GM18858 (cell line): ENCODE results near the gene CACNA1C.

Experiments used
- ATAC-seq: cut with Tn5 transposase; IDR thresholded peaks from one replicate; pipeline ENCODE4 v1.9.1; 2021; ENCODE audit not compliant: unreplicated experiment

Gene CACNA1C

GRCh38 chr12:2535583-2536204, 482.9 kb downstream of the CACNA1C start:
- ATAC-seq = no peak

DNA sequence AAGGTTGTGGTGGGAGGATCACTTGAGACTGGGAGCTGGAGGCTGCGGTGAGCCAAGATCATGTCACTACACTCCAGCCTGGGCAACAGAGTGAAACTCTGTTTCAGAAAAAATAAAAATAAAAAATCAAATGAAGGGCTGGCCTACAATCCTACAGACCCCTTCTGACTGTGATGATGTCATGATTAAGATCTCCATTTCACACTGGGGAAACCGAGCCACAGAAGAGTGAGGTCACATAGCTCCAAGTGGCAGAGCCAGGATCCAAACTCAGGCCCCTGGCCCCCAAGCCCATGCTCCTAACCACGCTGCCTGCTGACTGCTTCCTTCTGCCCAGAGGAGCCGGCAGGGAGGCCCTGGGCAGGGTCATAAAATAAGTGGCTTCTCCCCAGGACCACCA, 483.9 kb downstream of the CACNA1C start:
- no peak for ATAC-seq

DNA sequence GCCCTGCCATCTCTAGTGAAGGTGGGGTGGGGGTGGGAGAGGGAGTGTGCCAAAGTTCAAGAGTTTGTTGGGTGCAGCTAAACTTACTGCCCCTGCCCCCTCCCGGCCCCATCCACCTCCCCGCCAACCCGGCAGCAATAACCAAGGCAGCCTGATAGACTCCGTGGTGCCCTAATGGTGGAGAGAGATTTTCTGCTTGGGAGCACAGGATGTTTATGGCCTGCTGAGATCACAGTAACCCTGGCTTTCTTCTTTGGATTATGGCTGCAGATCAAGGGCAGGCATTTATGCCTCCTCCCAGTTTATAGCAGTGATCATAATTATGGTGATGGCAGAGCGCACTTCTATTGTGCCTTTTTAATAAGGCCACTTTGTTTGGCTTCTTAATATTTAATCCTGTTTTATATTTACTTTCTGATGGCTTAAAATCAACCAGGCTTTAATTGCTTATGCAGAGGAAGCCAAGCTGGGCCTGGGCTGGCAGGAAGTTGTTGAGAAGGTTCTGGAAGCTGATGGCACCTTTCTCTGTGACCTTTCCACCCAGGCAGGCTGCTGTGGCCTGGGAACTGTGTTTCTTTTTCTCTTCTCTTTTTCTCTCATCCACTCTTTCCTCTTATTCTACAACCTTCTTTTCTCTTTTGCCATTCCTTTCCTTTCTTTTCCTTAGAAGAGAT, 485.2 kb downstream of the CACNA1C start:
- ATAC-seq = no peak

DNA sequence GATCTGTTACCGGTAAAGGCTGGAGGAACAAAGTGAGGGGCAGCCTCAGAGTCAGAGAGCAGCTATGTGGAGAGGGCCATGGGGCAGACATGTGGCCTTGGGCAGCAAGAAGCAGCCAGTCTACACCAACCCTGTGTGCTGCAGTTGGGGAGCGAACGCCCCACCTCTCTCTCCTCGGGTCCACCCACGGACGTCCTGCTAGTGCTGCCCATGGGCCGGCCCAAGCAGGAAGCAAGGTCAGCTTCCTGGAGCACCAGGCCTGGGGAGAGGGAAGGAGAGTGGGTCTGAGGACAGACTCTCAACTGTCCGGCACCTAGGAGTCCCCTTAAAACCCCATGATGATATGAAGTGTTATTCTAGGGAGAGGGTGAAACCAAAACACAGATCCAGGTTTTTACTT, 487.2 kb downstream of the CACNA1C start:
- no peak for ATAC-seq

GRCh38 chr12:2540535-2540941, 487.8 kb downstream of the CACNA1C start:
- ATAC-seq = no peak

- ATAC-seq = no peak
Measured at GRCh38 chr12:2541631-2542204, 488.9 kb downstream of the CACNA1C start.

DNA sequence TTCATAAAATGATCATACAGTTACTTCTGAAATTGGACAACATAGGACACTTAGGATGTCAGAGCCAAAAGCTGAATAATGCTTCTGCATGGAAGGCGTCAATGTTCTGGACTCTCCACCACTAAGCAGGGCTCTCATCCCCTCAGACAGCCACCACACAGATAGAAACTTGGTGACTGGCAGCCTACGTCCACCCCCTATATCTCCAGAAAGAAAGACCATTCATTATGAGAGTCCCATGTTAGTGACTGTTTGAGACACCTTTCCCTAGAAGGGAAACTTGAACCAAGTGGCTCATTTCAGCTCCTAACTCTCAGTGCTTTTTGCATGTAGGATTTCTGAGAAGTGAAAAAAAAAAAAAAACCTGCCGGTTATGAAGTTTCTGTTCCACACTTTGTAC, 491.0 kb downstream of the CACNA1C start:
- no peak for ATAC-seq

DNA sequence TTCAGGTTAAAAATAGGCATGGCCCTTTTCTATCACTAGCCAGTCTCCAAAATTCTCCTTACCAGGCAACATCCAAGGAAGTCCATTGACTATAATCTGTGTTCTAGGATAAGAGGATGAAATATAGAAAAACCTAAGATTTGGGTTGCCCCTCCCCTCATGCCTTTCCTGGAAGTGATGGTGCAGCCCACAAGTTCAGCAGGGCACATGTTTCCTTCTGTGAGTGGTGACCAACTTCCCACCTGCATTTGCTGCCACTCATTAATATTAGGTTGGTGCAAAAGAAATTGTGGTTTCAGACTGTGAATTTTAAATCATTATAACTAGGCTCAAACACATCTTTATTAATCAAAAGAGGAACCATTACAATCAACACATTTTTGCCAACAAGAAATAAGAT, 491.4 kb downstream of the CACNA1C start:
- ATAC-seq = no peak

DNA sequence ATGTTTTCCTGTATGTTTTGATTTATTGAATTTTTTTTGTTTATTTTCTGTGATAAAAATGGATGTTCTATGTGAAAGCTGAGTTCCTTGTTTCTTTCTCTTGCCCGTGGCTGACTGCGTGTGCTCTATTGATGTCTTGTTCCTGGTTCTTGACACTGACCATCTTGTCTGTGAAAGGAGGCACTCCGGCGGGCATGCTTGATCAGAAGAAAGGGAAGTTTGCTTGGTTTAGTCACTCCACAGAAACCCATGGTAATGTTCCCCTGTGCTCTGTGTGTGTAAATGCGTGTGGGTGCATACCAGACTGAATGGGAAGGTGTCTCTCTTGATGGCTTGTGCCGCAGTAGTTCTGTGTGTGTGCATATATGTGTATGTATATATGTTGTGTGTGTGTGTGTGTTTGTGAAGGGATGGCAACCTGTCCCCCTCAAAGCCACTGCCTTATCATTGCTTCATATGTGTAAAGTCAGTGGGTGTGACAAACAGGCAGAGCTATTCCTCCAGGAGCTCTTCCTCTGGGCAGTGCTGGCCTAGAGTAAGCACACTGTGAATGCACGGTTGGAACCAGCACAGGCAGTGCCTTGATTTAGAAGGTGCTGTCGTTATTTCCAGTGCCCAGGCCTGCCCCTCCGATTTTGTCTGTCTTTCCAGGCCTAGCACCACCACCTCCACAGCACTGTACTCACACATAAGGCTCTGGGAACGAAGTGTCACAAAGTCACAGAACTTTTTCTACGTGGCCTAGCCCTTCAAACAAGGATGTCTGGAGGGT, 494.7 kb downstream of the CACNA1C start:
- no peak for ATAC-seq

DNA sequence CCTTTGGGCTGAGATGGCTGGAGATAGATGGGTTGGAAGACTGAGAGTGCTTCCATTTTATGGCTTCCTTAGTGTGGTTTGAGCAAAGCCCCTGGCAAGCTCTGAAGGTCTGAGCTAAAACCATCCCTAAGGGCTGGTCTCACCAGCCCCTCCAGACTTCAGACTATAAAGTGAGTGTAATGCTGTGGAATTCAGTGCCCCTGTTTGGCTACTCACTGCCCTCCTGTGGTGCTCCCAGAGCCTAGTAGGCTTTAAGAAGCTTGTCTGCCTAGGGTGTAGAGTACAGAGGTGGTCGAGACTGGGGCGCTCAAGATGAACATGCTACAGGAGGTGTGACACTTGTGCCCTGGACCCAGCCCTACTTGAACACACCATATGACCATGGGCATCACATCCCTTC, 495.3 kb downstream of the CACNA1C start:
- no peak for ATAC-seq

DNA sequence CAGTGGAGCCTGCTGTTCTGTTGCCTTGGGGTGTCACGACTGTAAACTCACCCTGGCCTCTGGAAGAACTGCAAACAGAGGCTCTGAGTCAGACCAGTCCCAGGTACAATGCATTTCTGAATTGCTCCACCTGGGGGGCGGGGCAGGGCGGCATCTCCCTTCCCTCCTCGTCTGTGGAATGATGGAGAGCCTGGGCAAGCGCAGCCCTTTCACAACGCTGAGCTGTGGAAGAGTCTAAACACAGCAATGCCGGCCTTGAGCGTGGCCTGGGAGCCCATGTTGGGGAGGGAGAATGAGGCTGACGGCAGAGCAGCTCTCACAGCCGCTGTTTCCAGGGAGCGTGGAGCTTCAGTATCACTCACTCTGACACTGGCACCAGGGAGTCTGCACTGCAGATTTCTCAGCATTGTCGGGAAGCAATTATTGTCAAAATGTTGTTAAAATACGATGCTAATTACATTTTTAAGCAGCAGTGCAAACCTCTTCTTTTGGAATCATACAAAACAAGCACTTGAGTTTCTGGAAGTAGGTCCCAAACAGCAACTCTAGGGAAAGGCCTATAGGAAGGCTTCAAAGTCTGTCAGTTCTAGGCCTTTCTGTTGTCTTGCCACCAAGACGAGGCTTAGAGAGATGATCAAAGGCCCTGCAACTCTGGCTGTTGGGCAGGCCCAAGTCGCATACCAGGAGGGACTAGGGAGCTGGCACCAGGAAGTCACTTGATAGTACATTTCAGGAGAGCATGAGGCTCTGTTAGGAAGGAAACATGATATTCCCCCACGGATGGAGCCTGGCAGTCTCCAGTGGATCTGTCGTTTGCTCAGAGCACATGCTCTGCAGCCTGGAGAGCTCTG, 498.0 kb downstream of the CACNA1C start:
- ATAC-seq = no peak

GRCh38 chr12:2551412-2551900, 498.7 kb downstream of the CACNA1C start:
- ATAC-seq = no peak

DNA sequence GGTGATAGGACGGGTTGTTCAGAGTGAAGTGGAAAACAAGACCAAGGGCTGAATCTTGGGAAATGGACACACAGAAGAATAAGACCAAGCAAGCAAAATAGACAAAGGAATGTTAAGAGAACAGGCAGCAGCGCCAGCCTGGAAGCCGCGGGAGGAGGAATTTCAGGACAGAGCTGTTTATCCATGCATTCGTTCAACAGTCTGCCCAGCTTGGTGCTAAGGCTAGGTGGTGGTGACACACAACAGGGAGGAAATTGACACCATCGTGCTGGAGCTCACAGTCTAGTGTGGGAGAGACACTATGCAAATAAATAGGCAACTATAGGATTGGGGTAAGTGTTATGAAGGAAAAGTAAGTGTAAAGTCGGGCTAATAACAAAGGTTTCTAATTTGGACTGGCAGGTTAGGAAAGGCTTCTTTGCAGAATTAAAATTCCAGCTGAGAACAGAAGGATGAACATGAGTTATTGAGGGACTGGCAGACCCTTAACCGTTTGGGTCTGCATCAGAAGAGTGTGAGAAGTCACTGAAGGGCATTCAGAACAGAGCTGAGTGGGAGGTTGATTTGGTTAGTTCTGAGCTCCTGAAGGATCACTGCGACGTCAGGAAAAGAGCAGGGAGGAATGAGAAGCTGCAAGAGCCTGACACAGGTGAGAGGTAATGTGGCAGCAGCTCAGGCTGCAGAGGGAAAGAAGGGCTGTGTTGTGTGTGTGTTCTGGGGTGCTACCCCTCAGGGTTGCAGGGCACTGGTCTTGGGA, 499.4 kb downstream of the CACNA1C start:
- no peak for ATAC-seq

GRCh38 chr12:2553388-2554126, 500.8 kb downstream of the CACNA1C start:
- ATAC-seq = no peak

DNA sequence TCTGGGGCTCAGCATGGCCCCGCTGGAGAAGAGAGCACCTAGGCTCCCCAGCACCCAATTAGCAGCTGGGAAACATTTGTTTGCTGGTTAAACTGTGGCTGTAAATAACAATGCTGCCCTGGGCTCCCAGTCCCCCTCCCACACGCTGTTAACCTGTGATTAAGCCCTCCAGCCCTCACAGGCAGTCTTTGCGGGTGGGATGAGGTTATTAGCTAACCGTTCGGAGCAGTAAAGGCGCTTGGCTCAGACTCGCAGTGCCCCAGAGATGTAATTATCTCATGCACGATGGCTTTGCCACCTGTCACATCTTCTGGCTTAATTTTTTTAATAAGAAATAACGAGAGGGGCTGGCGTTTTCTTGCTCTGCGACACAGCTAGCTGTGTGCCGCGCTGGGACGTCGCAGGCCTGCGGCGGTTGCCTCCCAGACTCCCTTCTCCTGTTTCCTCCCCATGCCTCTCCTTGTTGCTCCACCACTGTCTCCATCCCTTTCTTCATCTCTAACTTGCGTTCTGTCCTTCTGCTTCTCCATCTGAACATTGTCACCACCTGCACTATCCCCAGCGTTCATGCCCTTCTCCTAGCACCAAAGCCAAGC, 502.8 kb downstream of the CACNA1C start:
- ATAC-seq = no peak

DNA sequence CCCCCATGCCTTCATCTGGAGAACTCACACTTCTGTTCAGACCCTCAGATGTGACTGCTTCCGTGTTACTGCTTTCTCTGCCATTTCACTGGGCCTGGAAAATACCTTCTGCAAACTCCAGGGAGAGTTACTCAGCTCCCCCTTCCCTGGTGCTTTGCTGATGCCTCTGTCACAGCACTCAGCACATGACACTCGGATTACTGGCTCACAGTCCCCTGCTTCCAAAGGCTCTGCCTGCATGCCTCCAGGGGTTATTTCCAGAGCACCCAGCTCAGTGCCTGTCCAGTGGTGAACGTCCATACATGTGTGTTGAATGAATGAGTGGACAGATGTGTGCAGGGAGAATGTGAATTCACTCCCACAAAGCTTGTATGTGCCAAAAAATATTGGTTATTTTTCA, 504.8 kb downstream of the CACNA1C start:
- no peak for ATAC-seq

DNA sequence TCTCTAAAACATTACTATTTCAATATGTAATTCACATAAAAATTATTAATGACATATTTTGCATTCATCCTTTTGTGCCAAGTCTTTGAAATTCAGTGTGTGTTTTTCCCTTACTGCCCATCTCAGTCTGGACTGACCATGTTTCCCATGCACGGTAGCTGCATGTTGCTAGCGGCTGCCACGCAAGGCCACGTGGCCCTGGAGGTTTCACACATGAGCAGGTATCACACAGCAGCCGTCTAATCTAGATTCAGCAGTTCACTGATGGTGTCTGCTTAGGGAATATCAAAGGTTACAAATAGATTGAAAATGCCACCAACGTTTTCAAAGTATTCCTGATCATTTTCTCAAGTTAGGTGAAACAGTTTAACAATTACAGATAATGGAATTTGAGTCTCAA, 507.1 kb downstream of the CACNA1C start:
- no peak for ATAC-seq

DNA sequence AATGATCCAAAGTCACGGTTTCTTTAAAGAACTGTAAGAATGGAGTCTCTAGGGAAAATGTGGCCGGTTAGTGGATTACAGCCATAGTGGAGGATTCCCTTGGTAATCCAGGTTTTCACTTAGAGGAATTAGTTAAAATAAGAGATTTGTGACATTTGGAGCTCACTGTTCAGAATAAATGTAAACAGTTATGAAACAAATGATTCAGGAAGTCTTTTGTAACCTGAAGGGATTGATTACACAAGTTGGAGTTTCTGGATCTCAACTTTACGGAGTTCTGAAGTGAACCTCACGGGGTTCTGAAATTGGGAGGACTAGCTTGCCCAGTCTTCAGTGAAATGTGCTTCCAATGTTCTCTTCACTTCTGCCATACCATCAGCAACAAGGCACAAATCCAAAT, 507.6 kb downstream of the CACNA1C start:
- no peak for ATAC-seq

DNA sequence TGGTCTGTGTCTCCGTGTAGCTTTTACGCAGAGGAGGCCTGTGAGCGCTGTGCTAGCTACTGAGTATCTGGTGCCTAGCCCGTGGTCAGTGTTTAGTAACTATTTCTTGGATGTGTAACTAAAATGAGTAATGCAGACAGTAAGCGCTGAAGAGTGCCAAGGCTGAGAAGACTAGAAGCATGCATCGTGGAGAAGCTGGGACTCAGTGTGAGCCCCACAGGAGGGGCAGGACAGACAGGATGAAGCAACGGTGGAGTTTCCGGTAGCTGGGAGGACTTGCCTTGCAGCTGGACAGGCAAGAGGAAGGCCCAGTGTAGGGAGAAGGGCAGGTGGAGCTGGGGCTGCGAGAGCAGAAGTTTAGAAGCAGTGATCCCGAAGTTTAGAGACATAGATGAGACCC, 508.6 kb downstream of the CACNA1C start:
- no peak for ATAC-seq
